Hematopoietic multipotent progenitor cell (in vitro differentiated cells): ENCODE measurements around the gene ATP9A. TPM values are rescaled to one million over a fixed set of nuclear protein-coding genes. Genes with fewer than 3 reads are reported as not detected.

ENCODE experiments used
- DNase-seq, 3 donors: peaks; one replicate each; pipeline ENCODE4 v3.0.0-alpha.2; 2011 to 2015; ENCODE audit warnings: low read depth in 2 of 3, low spot score in 2 of 3
- total RNA-seq: library from RNA; depleted of rRNA; stranded (reverse); fragments of >200 nt; gene quantifications from one replicate; pipeline ENCODE4 v1.2.3, GENCODE V29; 2012

The ATP9A gene
- total RNA-seq, 1 donor, result 25.0 TPM

- DNase-seq, result no peak
Observed at GRCh38 chr20:51696304-51697071, 71.7 kb downstream of the ATP9A start.

- DNase-seq, result peak in 2 of 3 donors; percentile 52 to 67
Observed at GRCh38 chr20:51695574-51696303, 72.5 kb downstream of the ATP9A start.

- no peak for DNase-seq
Observed at GRCh38 chr20:51692806-51693400, 75.3 kb downstream of the ATP9A start.

GRCh38 chr20:51691703-51692102 is 76.5 kb downstream of the ATP9A start:
- no peak for DNase-seq

GRCh38 chr20:51688600-51689244 is 79.5 kb downstream of the ATP9A start:
- DNase-seq, result no peak

GRCh38 chr20:51687630-51688029 is 80.6 kb downstream of the ATP9A start:
- no peak for DNase-seq

GRCh38 chr20:51687108-51687507 is 81.1 kb downstream of the ATP9A start:
- DNase-seq, result peak in 2 of 3 donors; percentile 71 to 75

GRCh38 chr20:51685494-51685893 is 82.7 kb downstream of the ATP9A start:
- DNase-seq, result peak in 1 of 3 donors; percentile 50

GRCh38 chr20:51680067-51680749 is 88.0 kb downstream of the ATP9A start:
- DNase-seq, result no peak

- no peak for DNase-seq
Observed at GRCh38 chr20:51679254-51679921, 88.8 kb downstream of the ATP9A start.

- DNase-seq, result no peak
Observed at GRCh38 chr20:51678026-51678697, 90.0 kb downstream of the ATP9A start.

GRCh38 chr20:51668947-51669346 is 99.2 kb downstream of the ATP9A start:
- no peak for DNase-seq

- no peak for DNase-seq
Observed at GRCh38 chr20:51668515-51668914, 99.7 kb downstream of the ATP9A start.

GRCh38 chr20:51667491-51667890 is 100.7 kb downstream of the ATP9A start:
- no peak for DNase-seq

GRCh38 chr20:51667002-51667408 is 101.2 kb downstream of the ATP9A start:
- DNase-seq, result peak in 1 of 3 donors; percentile 38

- DNase-seq, result no peak
Observed at GRCh38 chr20:51666126-51666525, 102.1 kb downstream of the ATP9A start.

GRCh38 chr20:51665543-51666118 is 102.6 kb downstream of the ATP9A start:
- no peak for DNase-seq

GRCh38 chr20:51661609-51662178 is 106.5 kb downstream of the ATP9A start:
- peak in 2 of 3 donors; percentile 16 to 28 for DNase-seq
